Uterus (tissue), 2 donors: ENCODE results near the gene C1orf21.

Experiments
- CTCF ChIP-seq, 4 experiments: fragments of 200-600 bp in 2 of 4; fragments of 450-650 bp in 2 of 4; sonication (generic) in 2 of 4; IDR thresholded peaks; one replicate each; pipeline ENCODE4 v1.5.1; 2016 to 2019; ENCODE audit warnings: antibody characterized with exemption in 4 of 4, mild to moderate bottlenecking in 2 of 4, moderate library complexity in 1 of 4
- POLR2A ChIP-seq, 2 donors: fragments of 450-650 bp; IDR thresholded peaks; one replicate each; pipeline ENCODE4 v1.6.1; 2016; ENCODE audit warnings: antibody characterized with exemption in 2 of 2, mild to moderate bottlenecking in 1 of 2, moderate library complexity in 1 of 2

GRCh38 chr1:184672013-184672726, 285.3 kb downstream of the C1orf21 start:
- TF ChIP-seq POLR2A (IDR thresholded peaks at IDR 0.05) = no peak
- TF ChIP-seq CTCF (IDR thresholded peaks at IDR 0.05) = no peak
